GM19025 (cell line): ENCODE results near the gene TBC1D32.
"Not testable (repeated sequence)": the region's sequence is repeated elsewhere in the genome, so short reads cannot be mapped to it uniquely, and the experiment has no call there.

ENCODE experiments used
- ATAC-seq: cut with Tn5 transposase; IDR thresholded peaks from one replicate; pipeline ENCODE4 v1.9.1; 2021; ENCODE audit warnings: mild to moderate bottlenecking, low read depth, moderate library complexity; ENCODE audit not compliant: unreplicated experiment

TBC1D32 gene

DNA sequence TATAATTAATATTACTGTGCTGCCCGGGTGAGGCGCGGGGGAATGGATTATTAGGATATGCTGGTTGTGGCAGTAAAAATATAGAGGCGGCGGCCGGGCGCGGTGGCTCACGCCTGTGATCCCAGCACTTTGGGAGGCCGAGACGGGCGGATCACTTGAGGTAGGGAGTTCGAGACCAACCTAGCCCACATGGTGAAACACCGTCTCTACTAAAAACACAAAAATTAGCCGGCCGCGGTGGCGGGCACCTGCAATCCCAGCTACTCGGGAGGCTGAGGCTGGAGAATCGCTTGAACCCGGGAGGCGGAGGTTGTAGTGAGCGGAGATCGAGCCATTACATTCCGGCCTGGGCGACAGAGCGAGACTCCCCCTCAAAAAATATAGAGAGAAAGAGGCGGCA, 586 bp downstream of the TBC1D32 start:
- ATAC-seq, result not testable (repeated sequence)

DNA sequence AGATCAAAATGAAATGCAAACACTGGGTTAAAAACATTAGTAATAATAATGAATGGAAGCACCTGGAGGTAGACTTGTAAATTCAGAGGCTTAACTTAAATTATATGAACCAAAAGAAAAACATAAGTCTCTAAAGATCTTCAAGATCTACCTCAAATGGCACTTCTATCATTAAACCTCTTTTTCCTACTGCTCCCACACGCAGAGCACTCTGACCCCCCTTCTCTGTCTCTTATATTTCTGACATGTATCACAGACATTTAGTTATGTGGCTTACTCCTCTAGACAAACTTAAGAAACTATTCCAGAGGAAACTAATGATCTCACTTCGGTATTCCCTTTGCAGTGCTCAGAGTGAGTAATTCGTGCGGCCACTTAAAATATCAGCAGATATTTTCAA, 1.1 kb downstream of the TBC1D32 start:
- ATAC-seq, result no peak

DNA sequence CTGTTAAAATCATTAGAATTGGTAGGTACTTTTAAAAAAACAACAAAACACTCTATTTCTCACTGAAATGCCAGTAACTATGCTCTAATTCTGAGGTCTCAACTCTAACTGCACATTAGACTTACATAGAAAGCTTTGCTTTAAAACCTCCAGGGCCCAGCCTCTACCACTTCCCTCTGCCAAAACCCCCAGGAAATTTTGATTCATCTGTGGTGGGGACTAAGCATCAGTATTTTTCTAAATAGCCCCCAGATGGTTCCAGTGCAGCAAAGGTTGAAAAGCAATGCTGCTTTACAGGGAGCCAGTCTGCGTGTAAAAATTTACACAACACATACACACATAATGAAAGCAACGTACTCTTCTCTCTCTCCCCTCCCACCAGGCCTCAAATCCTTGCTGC, 3.8 kb downstream of the TBC1D32 start:
- ATAC-seq, result no peak

DNA sequence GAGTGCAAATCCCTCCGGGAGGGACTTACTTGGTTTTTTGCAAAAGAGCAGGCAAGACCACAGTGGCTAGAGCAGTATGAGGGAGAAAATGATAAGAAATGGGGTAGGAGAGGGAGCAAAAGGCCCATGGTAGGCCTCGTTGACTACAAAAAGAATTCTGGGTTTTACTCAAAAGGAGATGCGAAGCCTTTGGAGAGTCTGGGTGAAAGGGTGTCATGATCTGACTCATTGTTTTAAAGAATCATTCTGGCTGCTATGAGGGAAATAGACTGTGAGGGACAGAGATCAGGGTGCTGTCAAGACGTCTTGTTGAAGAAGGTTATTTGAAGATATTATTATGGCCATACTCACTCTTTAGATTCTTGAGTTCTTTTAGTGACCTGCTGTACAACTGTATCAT, 13.0 kb downstream of the TBC1D32 start:
- ATAC-seq, result no peak

DNA sequence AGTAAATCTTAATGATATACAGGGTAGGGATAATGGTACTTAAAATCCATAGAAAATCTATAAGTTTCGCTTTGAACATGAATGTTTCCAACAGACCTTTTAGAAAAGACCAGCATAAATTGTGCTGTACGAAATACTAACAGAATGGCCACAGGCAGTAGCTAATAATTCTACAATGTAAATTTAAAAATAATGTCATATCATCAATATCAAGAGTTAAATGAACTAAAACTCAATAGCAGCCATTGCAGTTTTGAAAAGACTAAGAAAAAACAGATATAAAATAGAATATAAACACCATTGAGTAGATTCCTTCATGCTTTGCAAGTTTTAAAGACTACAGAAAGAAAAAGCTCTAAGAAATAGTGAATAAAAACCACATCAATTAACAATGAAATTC, 14.7 kb downstream of the TBC1D32 start:
- no peak for ATAC-seq

DNA sequence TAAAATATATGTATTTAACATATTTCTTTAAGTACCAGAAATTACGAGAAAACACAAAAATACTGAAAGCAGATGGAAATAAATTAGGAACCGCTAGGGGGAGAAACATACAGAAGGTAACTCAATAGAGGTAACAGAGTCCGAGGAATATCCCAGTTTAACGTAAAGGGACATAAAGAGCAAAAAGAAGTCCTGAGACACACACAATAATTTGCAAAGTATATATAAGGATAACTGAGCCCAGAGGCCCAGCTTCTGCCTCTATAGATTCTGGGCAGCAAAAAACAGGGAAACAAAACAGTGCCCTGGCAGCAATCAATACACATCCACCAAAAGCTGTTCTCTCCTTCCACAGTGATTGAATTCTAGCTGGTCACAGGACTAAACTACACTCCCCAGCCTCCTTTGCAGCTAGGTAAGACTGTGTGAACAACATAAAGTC, 15.1 kb downstream of the TBC1D32 start:
- no peak for ATAC-seq

DNA sequence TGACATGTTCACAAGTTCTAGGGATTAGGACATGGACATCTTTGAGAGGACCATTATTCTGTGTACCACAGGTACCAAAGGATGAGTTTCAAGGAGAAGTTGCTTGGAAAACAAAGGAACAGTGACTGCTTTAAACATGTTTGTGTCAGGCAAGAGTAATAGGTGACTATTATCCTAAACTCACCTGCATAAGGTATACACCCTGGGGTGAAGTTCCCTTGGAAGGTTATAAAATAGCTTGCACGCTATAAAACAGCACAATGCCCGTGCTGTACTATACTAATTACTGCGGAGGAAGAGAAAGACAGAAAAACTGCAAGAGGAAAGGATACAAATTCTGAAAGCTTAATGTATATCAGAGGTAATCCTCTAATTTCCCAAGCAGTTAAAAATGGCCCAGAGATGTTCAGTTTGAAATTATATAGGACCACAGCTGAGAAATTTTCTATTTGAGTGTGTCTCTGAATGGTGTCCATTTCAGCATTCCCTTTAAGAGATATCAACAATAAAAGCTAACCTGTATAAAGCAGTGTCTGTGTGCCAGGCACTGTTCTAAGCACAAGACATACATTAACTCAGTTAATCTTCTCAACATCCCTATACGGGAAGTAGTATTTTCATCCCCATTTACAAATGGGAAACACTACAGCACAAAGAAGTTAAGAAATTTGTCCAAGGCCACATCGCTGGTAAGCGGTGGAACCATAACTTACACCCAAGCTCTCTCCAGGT, 19.7 kb downstream of the TBC1D32 start:
- no peak for ATAC-seq

DNA sequence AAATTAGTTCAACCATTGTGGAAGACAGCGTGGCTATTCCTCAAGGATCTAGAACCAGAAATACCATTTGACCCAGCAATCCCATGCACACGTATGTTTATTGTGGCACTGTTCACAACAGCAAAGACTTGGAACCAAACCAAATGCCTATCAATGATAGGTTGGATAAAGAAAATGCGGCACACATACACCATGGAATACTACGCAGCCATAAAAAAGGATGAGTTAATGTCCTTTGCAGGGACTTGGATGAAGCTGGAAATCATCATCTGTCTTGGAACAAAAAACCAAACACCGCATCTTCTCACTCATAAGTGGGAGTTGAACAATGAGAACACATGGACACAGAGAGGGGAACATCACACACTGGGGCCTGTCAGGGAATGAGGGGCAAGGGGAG, 22.5 kb downstream of the TBC1D32 start:
- ATAC-seq, result not testable (repeated sequence)

DNA sequence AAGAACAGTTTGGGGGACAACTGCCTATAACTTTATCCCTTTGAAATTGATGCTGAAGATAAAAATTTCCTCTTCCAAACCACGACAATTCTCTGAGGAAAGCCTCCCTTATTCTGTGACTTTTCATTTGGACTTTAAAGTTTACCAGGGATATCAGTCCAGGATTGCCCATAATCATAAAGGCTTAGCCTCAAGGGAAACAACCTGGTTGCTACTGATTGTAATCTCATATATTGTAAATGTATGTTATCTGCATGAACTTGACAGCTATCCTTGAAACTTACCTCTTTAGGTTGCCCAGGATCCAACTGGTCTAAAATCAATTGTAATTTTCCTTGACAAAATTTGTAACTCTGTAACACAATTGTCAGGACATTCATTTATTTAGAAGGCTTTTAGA, 23.8 kb downstream of the TBC1D32 start:
- ATAC-seq, result no peak

DNA sequence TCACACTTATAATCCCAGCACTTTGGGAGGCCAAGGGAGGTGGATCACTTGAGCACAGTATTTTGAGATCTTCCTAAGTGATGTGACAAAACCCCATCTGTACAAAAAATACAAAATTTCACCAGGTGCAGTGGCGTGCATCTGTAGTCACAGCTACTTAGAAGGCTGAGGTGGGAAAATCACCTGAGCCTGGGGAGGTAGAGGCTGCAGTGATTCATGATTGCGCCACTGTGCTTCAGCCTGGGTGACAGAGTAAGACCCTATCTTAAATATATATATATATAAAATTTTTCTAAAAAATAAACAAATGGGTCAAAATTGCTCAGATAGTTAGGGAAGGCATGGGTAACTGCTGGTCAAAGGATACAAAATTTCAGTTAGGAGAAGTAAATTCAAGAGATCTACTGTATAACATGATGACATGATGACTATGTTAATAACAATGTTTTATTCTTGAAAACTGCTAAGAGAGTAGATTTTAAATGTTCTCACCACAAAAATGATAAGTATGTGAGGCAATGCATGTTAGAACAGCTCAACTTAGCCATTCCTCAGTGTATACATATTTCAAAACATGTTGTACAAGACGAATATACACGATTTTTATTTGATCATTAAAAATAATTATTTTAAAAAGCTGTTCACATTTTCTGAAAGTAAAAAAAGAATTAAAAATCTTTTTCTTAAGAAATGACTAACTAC, 24.4 kb downstream of the TBC1D32 start:
- no peak for ATAC-seq

DNA sequence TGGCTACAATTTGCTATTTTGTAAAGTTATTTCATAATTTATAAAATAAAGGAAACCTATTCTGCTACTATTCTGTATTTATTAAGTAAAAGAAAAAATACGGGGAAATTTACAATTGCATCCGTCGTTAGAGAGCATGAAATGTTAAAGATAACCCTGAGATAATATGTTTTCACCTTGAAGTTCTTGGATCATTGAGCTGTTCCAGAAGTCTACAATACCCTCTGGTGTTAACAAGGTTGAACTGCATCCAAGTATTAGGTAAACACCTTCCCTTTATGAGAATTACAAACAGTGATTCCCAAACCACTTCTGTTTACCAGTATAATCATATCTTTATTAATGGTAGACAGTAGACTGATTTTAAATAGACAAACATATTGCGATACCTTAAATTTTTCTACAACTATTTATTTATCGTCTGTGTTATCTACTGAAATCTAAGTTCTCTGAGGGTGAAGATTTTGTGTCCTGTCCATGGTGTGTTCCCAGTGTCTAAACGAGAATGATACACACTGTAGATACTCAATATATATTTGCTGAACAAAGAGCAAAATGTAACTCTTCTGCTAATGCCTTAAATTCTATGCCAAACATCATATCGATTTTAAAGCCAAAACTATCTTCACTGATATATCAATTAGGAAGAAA, 28.2 kb downstream of the TBC1D32 start:
- peak; percentile 59 for ATAC-seq

DNA sequence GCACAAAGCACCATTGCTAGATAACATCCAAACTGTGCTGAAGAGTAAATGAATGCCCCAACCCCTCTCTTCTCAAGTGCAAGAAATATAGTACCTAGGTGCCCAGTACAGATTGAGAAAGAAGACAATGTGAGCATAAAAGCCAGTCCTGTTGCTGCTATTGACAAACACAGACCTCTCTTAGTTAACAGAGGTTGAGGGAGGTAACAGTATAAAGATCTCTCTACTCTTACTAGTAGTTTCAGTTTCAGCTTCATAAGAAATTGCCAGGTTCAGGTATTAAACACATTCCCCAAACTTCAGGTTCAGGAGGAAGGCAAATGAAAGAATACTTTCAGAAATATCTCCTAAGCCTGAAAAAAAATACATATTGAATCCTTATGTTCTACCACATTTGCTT, 31.4 kb downstream of the TBC1D32 start:
- ATAC-seq, result peak; percentile 64

DNA sequence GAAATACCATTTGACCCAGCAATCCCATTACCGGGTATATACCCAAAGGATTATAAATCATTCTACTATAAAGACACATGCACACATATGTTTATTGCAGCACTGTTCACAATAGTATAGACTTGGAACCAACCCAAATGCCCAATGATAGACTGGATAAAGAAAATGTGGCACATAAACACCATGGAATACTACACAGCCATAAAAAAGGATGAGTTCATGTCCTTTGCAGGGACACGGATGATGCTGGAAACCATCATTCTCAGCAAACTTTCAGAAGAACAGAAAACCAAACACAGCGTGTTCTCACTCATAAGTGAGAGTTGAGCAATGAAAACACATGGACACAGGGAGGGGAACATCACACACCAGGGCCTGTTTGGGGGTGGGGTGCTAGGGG, 33.1 kb downstream of the TBC1D32 start:
- ATAC-seq, result not testable (repeated sequence)

DNA sequence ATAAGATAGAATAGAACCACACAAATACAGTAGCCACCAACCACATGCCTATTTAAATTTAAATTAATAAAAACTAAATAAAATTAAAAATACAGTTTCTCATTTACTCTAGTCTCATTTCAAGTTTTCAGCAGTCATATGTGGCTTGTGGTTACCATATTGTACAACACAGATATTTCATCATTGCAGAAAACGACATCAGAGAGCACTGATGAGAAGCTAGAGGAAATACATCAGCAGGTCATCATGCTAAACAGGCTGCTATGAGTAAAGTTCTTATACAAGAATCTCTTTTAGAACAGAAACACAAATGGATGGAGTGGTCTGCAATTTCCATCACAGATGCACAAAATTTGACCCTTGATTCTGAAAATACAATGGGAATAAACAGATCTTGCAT, 36.6 kb downstream of the TBC1D32 start:
- ATAC-seq, result no peak

DNA sequence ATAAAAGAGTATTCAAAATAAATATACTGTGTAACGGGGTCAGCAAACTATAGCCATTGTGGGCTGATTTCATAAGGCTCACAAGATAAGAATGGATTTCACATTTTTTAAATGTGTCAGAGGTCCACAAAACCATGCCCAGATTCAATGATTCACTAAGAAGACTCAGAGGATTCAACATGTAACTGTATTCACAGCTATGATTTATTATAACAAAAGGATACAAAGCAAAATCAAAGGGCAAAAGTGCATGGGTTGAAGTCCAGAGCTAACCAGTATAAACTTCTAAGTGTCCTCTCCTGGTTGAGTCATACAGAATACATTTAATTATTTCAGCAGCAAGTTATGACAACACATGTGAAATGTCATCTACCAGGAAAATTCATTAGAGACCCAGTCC, 49.2 kb downstream of the TBC1D32 start:
- ATAC-seq, result no peak

DNA sequence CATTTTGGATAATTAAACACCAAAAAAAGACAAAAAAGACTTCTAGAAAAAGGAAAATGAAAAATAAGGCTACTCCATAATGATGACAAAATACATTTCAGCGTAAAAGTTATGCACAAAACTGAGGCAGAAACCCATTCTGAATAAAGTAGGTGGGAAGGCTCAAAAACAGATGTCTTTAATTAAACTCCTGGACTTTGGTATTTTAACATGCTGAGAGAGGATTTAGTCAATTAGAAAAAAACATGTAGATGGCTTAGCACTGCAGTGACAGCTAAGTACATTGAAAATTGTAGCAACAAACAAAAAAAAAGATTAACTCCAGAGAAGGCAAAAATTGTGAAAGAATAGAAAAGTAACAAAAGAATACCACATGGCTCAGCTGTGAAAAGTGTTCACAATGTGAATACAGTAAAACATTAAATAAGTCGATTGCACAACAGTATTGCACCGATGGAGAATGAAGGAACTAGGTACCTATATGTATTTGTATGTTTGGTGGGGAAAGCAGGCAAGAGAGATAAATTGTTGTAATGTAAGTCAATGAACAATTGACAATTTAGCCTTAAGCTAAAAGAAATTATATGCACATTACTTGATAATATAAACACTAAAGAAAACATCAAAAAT, 59.5 kb downstream of the TBC1D32 start:
- no peak for ATAC-seq

DNA sequence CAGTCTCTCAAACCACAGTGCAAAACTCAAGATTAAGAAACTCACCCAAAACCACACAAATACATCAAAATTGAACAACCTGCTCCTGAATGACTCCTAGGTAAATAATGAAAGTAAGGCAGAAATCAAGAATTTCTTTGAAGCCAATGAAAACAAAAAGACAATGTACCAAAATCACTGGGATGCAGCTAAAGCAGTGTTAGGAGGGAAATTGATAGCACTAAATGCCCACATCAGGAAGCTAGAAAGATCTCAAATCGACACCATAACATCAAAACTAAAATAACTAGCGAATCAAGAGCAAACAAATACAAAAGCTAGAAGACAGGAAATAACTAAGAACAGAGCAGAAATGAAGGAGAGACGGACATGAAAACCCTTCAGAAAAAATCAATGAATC, 70.5 kb downstream of the TBC1D32 start:
- no peak for ATAC-seq

DNA sequence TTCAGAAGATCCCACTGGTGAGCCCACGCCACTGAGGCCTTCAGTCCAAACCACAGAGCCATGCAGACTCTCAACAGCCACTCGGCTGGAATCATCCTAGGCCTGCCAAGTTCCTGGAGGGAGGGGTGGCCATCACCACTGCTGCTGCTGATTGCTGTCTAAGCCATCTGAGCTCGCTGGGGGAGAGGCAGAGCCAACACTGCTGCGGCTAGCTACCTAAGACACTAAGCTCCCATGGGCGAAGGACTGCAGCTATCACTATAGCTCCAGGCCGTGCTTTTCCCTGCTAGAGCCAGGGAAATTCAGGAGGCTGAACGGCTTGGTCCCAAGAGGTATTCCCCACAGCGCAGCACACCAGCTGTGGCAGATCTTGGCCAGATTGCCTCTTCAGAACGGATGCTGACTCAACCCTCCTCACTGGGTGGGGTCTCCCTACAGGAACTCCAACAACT, 73.6 kb downstream of the TBC1D32 start:
- no peak for ATAC-seq

DNA sequence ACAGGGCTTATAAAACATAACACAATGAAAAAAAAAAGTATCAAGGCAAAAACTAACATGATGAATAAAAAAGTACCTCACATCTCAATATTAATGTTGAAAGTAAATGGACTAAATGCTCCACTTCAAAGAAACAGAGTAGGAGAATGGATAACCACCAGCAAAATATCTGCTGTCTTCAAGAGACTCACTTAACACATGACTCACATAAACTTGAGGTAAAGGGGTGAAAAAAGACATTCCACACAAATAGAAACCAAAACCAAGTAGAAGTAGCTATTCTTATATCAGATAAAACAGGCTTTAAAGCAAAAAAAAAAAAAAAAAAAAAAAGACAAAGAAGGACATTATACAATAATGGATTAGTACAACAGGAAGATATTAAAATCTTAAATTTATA, 86.9 kb downstream of the TBC1D32 start:
- no peak for ATAC-seq

DNA sequence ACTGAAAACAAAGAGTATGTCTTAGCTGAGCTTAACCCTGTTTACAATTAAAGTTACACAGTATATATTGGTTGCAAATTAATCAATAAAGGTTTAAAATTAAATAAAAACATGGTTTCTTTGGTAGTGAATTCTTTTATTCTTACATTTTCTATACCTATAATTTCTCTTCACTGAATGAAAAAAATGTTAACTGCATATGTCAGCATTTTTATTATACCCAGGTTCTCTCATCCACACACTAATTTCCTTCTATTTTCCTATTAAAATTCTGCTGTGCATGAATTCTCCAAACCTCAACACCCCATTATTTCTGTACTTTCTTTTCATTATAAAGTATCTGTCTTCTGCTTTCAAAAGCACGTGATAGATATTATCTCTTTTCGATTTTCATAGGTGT, 91.9 kb downstream of the TBC1D32 start:
- ATAC-seq, result no peak

DNA sequence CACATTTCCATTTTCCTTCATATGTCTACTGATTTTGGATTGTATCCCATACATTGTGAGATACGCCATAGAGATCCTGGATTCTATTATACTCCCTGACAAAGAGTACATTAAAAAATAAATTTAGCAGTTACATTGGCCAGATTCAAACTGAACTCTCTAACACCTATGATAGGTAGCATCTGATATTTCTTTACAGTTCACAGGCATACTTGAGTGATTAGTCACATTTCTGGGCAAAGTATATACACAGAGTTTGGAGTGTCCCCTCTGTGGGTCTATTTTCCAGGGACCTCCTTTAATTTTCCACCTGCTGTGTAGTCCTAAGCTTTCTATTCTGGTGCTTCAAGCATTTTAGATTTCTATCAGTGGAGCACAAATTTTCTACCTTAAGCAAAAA, 96.4 kb downstream of the TBC1D32 start:
- ATAC-seq, result no peak
